Measurements from ENCODE around the gene OOSP4A.

GRCh38 chr11:60003729-60004128 lies 39.9 kb downstream of the OOSP4A start:
- no peak for TF ChIP-seq REST (IDR thresholded peaks at IDR 0.05; ENCODE audit: insufficient replicate concordance, low read depth)
- no peak for TF ChIP-seq CTCF (IDR thresholded peaks at IDR 0.05; ENCODE audit: insufficient read depth, low read length)

Measured in HL-60 (cell line).